SK-N-SH (cell line): ENCODE results near the gene GPR171. TPM values are rescaled to one million over a fixed set of nuclear protein-coding genes. Genes with fewer than 3 reads are reported as not detected.

Experiments
- CTCF ChIA-PET: fragments of 300-600, 350-600 bp; formaldehyde crosslinking; extraction: SDS; loops from one replicate; lab custom pipeline; 2021; lab: Yijun Ruan, JAX
- POLR2A ChIA-PET: fragments of 350-600 bp; sonication (Branson Sonifier 250); formaldehyde crosslinking; extraction: SDS; loops from one replicate; lab custom pipeline; 2020; ENCODE audit warnings: antibody characterized with exemption, inconsistent platforms; lab: Yijun Ruan, JAX
- DNase-seq: peaks from one replicate; pipeline ENCODE4 v3.0.0; 2012
- H2AFZ ChIP-seq: fragments of 200-600 bp; sonication (generic); 2 replicates; pipeline ENCODE4 v1.8.1; 2016; ENCODE audit warnings: antibody characterized with exemption, mild to moderate bottlenecking, low read depth
- H3F3A ChIP-seq: fragments of 200-600 bp; sonication (generic); replicated peaks from 2 replicates; pipeline ENCODE3; 2016; ENCODE audit warnings: antibody characterized with exemption, mild to moderate bottlenecking; ENCODE audit not compliant: insufficient read depth
- H3K27ac ChIP-seq, 2 experiments: fragments of 200-500 bp in 1 of 2; fragments of 200-600 bp in 1 of 2; sonication (Bioruptor generic) in 1 of 2; sonication (generic), shearing (Covaris generic) in 1 of 2; 2 replicates each; pipeline versions ENCODE4 v1.5.1 to v1.6.1; 2014 to 2016; ENCODE audit warnings: low read depth in 2 of 2, inconsistent platforms in 1 of 2, low read length in 1 of 2, mild to moderate bottlenecking in 1 of 2, mixed read lengths in 1 of 2
- H3K27me3 ChIP-seq: fragments of 200-600 bp; sonication (generic), shearing (Covaris generic); 2 replicates; pipeline ENCODE4 v1.6.1; 2016; ENCODE audit warnings: mixed run types; ENCODE audit not compliant: insufficient read depth
- H3K36me3 ChIP-seq, 2 experiments: fragments of 200-500 bp in 1 of 2; fragments of 200-600 bp in 1 of 2; sonication (Bioruptor generic) in 1 of 2; sonication (generic) in 1 of 2; replicated peaks in 1 of 2; 2 replicates each; pipeline versions ENCODE3 to v1.5.1; 2014 to 2016; ENCODE audit warnings: low read length in 1 of 2, mild to moderate bottlenecking in 1 of 2; ENCODE audit not compliant: insufficient read depth in 2 of 2, control insufficient read depth in 1 of 2
- H3K4me1 ChIP-seq, 2 experiments: fragments of 200-500 bp in 1 of 2; fragments of 200-600 bp in 1 of 2; sonication (Bioruptor generic) in 1 of 2; sonication (generic), shearing (Covaris generic) in 1 of 2; 2 replicates each; pipeline versions ENCODE4 v1.5.1 to v1.6.1; 2014 to 2016; ENCODE audit warnings: low read depth in 1 of 2, low read length in 1 of 2, mixed run types in 1 of 2; ENCODE audit not compliant: insufficient read depth in 2 of 2, control insufficient read depth in 1 of 2
- H3K4me2 ChIP-seq: fragments of 200-600 bp; sonication (generic), shearing (Covaris generic); 2 replicates; pipeline ENCODE4 v1.6.1; 2017; ENCODE audit warnings: mixed run types
- H3K4me3 ChIP-seq, 2 experiments: fragments of 200-500 bp in 1 of 2; fragments of 200-600 bp in 1 of 2; sonication (Bioruptor generic) in 1 of 2; sonication (generic), shearing (Covaris generic) in 1 of 2; 2 replicates each; pipeline versions ENCODE4 v1.5.1 to v1.8.1; 2014 to 2016; ENCODE audit warnings: low read depth in 2 of 2, inconsistent platforms in 1 of 2, low read length in 1 of 2, mild to moderate bottlenecking in 1 of 2, mixed read lengths in 1 of 2, moderate library complexity in 1 of 2
- H3K79me2 ChIP-seq: fragments of 200-600 bp; sonication (generic); 2 replicates; pipeline ENCODE4 v1.8.1; 2017; ENCODE audit warnings: mild to moderate bottlenecking; ENCODE audit not compliant: insufficient read depth
- H3K9ac ChIP-seq: fragments of 200-600 bp; sonication (generic); 2 replicates; pipeline ENCODE4 v1.6.1; 2017; ENCODE audit warnings: mixed run types
- H3K9me2 ChIP-seq: fragments of 200-600 bp; sonication (generic); 2 replicates; pipeline ENCODE4 v1.6.1; 2017; ENCODE audit warnings: mixed run types
- H3K9me3 ChIP-seq: fragments of 200-600 bp; sonication (generic); 2 replicates; pipeline ENCODE4 v1.6.1; 2017; ENCODE audit warnings: mixed run types, mild to moderate bottlenecking, moderate library complexity
- H4K20me1 ChIP-seq: fragments of 200-600 bp; sonication (generic); 2 replicates; pipeline ENCODE4 v1.6.1; 2017; ENCODE audit warnings: mild to moderate bottlenecking, mixed run types; ENCODE audit not compliant: insufficient read depth
- EZH2phosphoT487 ChIP-seq: fragments of 200-600 bp; sonication (generic); IDR thresholded peaks from 2 replicates; pipeline ENCODE4 v1.6.1; 2017; ENCODE audit warnings: low read depth, mixed run types, mild to moderate bottlenecking, antibody characterized with exemption, moderate library complexity, borderline replicate concordance
- FOSL2 ChIP-seq: IDR thresholded peaks from 2 replicates; pipeline ENCODE4 v1.4.0; 2012; ENCODE audit warnings: low read depth, mild to moderate bottlenecking, moderate library complexity, borderline replicate concordance
- FOXM1 ChIP-seq: IDR thresholded peaks from 2 replicates; pipeline ENCODE4 v1.4.0; 2012; ENCODE audit warnings: low read depth, mild to moderate bottlenecking
- GATA2 ChIP-seq: sonication (generic); formaldehyde crosslinking; IDR thresholded peaks from 2 replicates; pipeline ENCODE4 v1.5.0; 2020; ENCODE audit warnings: mild to moderate bottlenecking, missing genetic modification reagents
- JUND ChIP-seq: IDR thresholded peaks from 2 replicates; pipeline ENCODE4 v1.4.0; 2012
- MXI1 ChIP-seq: IDR thresholded peaks from 2 replicates; pipeline ENCODE4 v1.6.1; 2012; ENCODE audit warnings: mild to moderate bottlenecking, low read depth, low read length, improper control_type of control experiment
- POLR2AphosphoS5 ChIP-seq: IDR thresholded peaks from 2 replicates; pipeline ENCODE4 v1.6.1; 2012; ENCODE audit warnings: low read depth, low read length
- RAD21 ChIP-seq: IDR thresholded peaks from 2 replicates; pipeline ENCODE4 v1.6.1; 2012; ENCODE audit warnings: mild to moderate bottlenecking, low read length
- RFX5 ChIP-seq: IDR thresholded peaks from 2 replicates; pipeline ENCODE4 v1.6.1; 2012; ENCODE audit warnings: mild to moderate bottlenecking, improper control_type of control experiment, low read length
- RXRA ChIP-seq: IDR thresholded peaks from 2 replicates; pipeline ENCODE4 v1.4.0; 2012; ENCODE audit warnings: low read depth, mild to moderate bottlenecking, borderline replicate concordance
- TAF1 ChIP-seq: IDR thresholded peaks from 2 replicates; pipeline ENCODE4 v1.6.1; 2012; ENCODE audit warnings: low read depth, mild to moderate bottlenecking, low read length, moderate library complexity, borderline replicate concordance
- TCF12 ChIP-seq: IDR thresholded peaks from 2 replicates; pipeline ENCODE4 v1.4.0; 2012
- TEAD4 ChIP-seq: IDR thresholded peaks from 2 replicates; pipeline ENCODE4 v1.4.0; 2012; ENCODE audit warnings: mild to moderate bottlenecking, borderline replicate concordance; ENCODE audit not compliant: insufficient read depth
- WGBS: methylation state at CpG from one replicate; pipeline ENCODE4 v1.1.6; 2017; ENCODE audit warnings: low lambda C conversion rate; 5-methylcytosine and 5-hydroxymethylcytosine counted together
- polyA plus RNA-seq, 3 experiments: library from polyadenylated mRNA; depleted of rRNA; stranded (reverse); fragments of >200 nt; gene quantifications; 2 replicates each; pipeline ENCODE4 v1.2.3, GENCODE V29; 2012
- TF ChIP-seq, protein P1 (sequence below): IDR thresholded peaks from 2 replicates; pipeline ENCODE4 v1.4.0; 2012; ENCODE audit warnings: low read depth, borderline replicate concordance
- TF ChIP-seq, protein P2 (sequence below): IDR thresholded peaks from 2 replicates; pipeline ENCODE4; 2012
- TF ChIP-seq, protein P3 (sequence below): IDR thresholded peaks from 2 replicates; pipeline ENCODE4 v1.4.0; 2012; ENCODE audit warnings: low read depth
- TF ChIP-seq, protein P4 (sequence below): fragments of 200-600 bp; sonication (generic); IDR thresholded peaks from 2 replicates; pipeline ENCODE4 v1.6.1; 2017; ENCODE audit warnings: antibody characterized with exemption, mild to moderate bottlenecking, moderate library complexity
- TF ChIP-seq, protein P5 (sequence below): IDR thresholded peaks from 2 replicates; pipeline ENCODE4 v1.4.0; 2012; ENCODE audit warnings: low read depth, borderline replicate concordance

Gene GPR171
- polyA plus RNA-seq, 1 of the 3 experiments (the other 2 are of a cell fraction): not detected

DNA sequence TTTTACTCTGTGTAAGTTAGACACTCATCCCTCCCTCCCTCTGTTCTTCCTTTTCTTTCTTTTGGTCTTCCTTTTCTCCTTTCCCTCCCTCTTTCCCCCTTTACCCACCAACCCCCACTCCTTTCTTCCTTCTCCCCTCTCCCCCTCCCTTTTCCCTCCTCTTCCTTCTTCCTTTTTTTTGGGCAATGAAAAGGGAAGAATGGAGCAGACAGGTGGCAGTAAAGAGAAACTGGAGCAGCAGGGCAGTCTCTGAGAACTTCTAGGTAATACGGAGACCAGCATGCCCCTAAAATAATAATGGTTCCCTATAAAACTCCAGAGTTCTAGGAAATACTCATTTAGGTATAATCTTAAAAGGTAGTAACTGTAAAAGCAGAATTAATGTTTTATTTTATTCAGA, 11.4 kb upstream of the GPR171 start:
- POLR2A ChIA-PET: no interaction called here
- 88% methylated on average over 1 of the region's 1 CpG for WGBS
- H3F3A ChIP-seq: peaks cover 31% of the 10 kb centered on the region
- CTCF ChIA-PET: interaction anchor here (0.7 to 6.5 kb wide), 2 partner anchors 13 to 15 kb away, joined by 3 to 47 read pairs; no protein-coding TSS in a partner anchor
- H3K9ac ChIP-seq: no peak overlapping the region
- H3K79me2 ChIP-seq: no peaks in the 10 kb centered on the region
- no peak overlapping the region for H3K4me2 ChIP-seq
- no peak for TF ChIP-seq TEAD4
- TF ChIP-seq, protein P1, sequence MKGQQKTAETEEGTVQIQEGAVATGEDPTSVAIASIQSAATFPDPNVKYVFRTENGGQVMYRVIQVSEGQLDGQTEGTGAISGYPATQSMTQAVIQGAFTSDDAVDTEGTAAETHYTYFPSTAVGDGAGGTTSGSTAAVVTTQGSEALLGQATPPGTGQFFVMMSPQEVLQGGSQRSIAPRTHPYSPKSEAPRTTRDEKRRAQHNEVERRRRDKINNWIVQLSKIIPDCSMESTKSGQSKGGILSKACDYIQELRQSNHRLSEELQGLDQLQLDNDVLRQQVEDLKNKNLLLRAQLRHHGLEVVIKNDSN: no peak
- no peak for TF ChIP-seq FOXM1
- TF ChIP-seq POLR2AphosphoS5: no peak
- no peak for TF ChIP-seq MXI1
- no peak for TF ChIP-seq EZH2phosphoT487
- no peak for TF ChIP-seq FOSL2
- TF ChIP-seq RAD21: no peak
- TF ChIP-seq GATA2: no peak
- TF ChIP-seq TCF12: no peak
- no peak for TF ChIP-seq JUND
- no peak for TF ChIP-seq RXRA
- TF ChIP-seq, protein P2, sequence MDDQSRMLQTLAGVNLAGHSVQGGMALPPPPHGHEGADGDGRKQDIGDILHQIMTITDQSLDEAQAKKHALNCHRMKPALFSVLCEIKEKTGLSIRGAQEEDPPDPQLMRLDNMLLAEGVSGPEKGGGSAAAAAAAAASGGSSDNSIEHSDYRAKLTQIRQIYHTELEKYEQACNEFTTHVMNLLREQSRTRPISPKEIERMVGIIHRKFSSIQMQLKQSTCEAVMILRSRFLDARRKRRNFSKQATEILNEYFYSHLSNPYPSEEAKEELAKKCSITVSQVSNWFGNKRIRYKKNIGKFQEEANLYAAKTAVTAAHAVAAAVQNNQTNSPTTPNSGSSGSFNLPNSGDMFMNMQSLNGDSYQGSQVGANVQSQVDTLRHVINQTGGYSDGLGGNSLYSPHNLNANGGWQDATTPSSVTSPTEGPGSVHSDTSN: no peak
- TF ChIP-seq, protein P3, sequence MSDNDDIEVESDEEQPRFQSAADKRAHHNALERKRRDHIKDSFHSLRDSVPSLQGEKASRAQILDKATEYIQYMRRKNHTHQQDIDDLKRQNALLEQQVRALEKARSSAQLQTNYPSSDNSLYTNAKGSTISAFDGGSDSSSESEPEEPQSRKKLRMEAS: no peak
- TF ChIP-seq, protein P4, sequence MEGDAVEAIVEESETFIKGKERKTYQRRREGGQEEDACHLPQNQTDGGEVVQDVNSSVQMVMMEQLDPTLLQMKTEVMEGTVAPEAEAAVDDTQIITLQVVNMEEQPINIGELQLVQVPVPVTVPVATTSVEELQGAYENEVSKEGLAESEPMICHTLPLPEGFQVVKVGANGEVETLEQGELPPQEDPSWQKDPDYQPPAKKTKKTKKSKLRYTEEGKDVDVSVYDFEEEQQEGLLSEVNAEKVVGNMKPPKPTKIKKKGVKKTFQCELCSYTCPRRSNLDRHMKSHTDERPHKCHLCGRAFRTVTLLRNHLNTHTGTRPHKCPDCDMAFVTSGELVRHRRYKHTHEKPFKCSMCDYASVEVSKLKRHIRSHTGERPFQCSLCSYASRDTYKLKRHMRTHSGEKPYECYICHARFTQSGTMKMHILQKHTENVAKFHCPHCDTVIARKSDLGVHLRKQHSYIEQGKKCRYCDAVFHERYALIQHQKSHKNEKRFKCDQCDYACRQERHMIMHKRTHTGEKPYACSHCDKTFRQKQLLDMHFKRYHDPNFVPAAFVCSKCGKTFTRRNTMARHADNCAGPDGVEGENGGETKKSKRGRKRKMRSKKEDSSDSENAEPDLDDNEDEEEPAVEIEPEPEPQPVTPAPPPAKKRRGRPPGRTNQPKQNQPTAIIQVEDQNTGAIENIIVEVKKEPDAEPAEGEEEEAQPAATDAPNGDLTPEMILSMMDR: no peak
- TF ChIP-seq, all 33 proteins: peak for 0
- H4K20me1 ChIP-seq: no peaks in the 10 kb centered on the region
- DNase-seq: no peak
- H3K4me3 ChIP-seq: no peak overlapping the region
- H3K27me3 ChIP-seq: no peaks in the 10 kb centered on the region
- no peaks in the 10 kb centered on the region for H3K9me2 ChIP-seq
- no peaks in the 10 kb centered on the region for H3K9me3 ChIP-seq
- no peak overlapping the region for H2AFZ ChIP-seq
- no peak overlapping the region for H3K27ac ChIP-seq
- no peaks in the 10 kb centered on the region for H3K36me3 ChIP-seq
- peaks cover 13 to 22% of the 10 kb centered on the region in 2 experiments for H3K4me1 ChIP-seq

DNA sequence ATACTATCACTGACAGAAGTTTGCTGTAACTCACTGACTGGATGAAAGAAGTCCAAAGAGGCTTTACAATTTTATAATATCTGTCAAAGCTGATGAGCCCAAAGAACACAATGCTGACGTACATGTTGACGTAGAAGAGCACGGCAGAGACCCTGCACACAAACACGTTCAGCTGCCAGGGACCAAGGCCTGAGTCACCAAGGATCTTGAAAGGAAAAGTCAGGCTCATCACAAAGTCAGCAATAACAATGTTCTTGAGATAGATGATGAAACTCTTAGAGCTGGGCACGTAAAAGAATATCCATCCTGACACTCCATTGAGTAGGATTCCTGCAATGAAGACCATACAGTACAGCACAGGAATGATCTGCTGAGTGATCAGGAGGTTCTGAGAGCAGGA, 10.9 kb upstream of the GPR171 start:
- H3K4me3 ChIP-seq: no peak overlapping the region
- no peaks in the 10 kb centered on the region for H3K9me2 ChIP-seq
- peaks cover 27% of the 10 kb centered on the region for H3F3A ChIP-seq
- peaks cover 13 to 20% of the 10 kb centered on the region in 2 experiments for H3K4me1 ChIP-seq
- H3K4me2 ChIP-seq: no peak overlapping the region
- TF ChIP-seq TAF1: no peak
- no peak for TF ChIP-seq EZH2phosphoT487
- TF ChIP-seq, protein P4: no peak
- TF ChIP-seq, protein P5, sequence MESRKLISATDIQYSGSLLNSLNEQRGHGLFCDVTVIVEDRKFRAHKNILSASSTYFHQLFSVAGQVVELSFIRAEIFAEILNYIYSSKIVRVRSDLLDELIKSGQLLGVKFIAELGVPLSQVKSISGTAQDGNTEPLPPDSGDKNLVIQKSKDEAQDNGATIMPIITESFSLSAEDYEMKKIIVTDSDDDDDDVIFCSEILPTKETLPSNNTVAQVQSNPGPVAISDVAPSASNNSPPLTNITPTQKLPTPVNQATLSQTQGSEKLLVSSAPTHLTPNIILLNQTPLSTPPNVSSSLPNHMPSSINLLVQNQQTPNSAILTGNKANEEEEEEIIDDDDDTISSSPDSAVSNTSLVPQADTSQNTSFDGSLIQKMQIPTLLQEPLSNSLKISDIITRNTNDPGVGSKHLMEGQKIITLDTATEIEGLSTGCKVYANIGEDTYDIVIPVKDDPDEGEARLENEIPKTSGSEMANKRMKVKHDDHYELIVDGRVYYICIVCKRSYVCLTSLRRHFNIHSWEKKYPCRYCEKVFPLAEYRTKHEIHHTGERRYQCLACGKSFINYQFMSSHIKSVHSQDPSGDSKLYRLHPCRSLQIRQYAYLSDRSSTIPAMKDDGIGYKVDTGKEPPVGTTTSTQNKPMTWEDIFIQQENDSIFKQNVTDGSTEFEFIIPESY: no peak
- TF ChIP-seq RFX5: no peak
- TF ChIP-seq TEAD4: no peak
- TF ChIP-seq, all 33 proteins: peak for 0
- H3K27me3 ChIP-seq: no peaks in the 10 kb centered on the region
- WGBS: 82% methylated on average over 5 of the region's 5 CpGs
- no peaks in the 10 kb centered on the region for H3K79me2 ChIP-seq
- CTCF ChIA-PET: interaction anchor here (6.5 kb wide), 1 partner anchor 14 kb away, joined by 47 read pairs; no protein-coding TSS in a partner anchor
- H2AFZ ChIP-seq: no peak overlapping the region
- no peak overlapping the region for H3K27ac ChIP-seq
- H3K9me3 ChIP-seq: no peaks in the 10 kb centered on the region
- DNase-seq: no peak
- no peaks in the 10 kb centered on the region for H4K20me1 ChIP-seq
- H3K9ac ChIP-seq: no peak overlapping the region
- POLR2A ChIA-PET: no interaction called here
- H3K36me3 ChIP-seq: no peaks in the 10 kb centered on the region
